Breast epithelium (tissue), 4 donors: ENCODE data around the gene TRIO. TPM values are rescaled to one million over a fixed set of nuclear protein-coding genes. Genes with fewer than 3 reads are reported as not detected.

Source experiments
- DNase-seq, 2 donors: peaks; one replicate each; pipeline ENCODE4 v3.0.0-alpha.2; 2019; ENCODE audit warnings: low spot score in 2 of 2
- H3K27ac ChIP-seq, 2 donors: fragments of 200-600 bp; sonication (generic) in 1 of 2; one replicate each; pipeline ENCODE4 v1.5.1; 2016 to 2019; ENCODE audit warnings: mild to moderate bottlenecking in 1 of 2
- H3K27me3 ChIP-seq, 2 donors: fragments of 200-600 bp; sonication (generic) in 1 of 2; one replicate each; pipeline versions ENCODE4 v1.5.1 to v1.6.0; 2017 to 2019; ENCODE audit warnings: control low read depth in 1 of 2, mild to moderate bottlenecking in 1 of 2
- H3K36me3 ChIP-seq: fragments of 200-600 bp; one replicate; pipeline ENCODE4 v1.5.1; 2019
- H3K4me1 ChIP-seq, 2 donors: fragments of 200-600 bp; sonication (generic); one replicate each; pipeline ENCODE4 v1.5.1; 2016 to 2019; ENCODE audit warnings: control low read depth in 1 of 2
- H3K4me3 ChIP-seq, 3 donors: fragments of 200-600 bp; sonication (generic); 1 replicate in 2 of 3; 2 replicates in 1 of 3; pipeline ENCODE4 v1.5.1; 2016 to 2019; ENCODE audit warnings: mild to moderate bottlenecking in 3 of 3, moderate library complexity in 2 of 3
- H3K9me3 ChIP-seq, 2 donors: fragments of 200-600 bp; sonication (generic) in 1 of 2; one replicate each; pipeline ENCODE4 v1.5.1; 2016 to 2019; ENCODE audit warnings: control low read depth in 1 of 2
- CTCF ChIP-seq, 3 donors: fragments of 450-650 bp; IDR thresholded peaks; one replicate each; pipeline ENCODE4 v1.5.1; 2016 to 2017; ENCODE audit warnings: antibody characterized with exemption in 3 of 3, mild to moderate bottlenecking in 3 of 3, moderate library complexity in 3 of 3
- POLR2A ChIP-seq: fragments of 450-650 bp; IDR thresholded peaks from one replicate; pipeline ENCODE4 v1.6.1; 2016; ENCODE audit warnings: antibody characterized with exemption, mild to moderate bottlenecking, moderate library complexity
- POLR2AphosphoS5 ChIP-seq, 3 donors: sonication (generic); formaldehyde crosslinking; IDR thresholded peaks; one replicate each; pipeline ENCODE4 v1.6.1; 2017; ENCODE audit warnings: antibody characterized with exemption in 3 of 3
- intact Hi-C: fragments of 100-400 bp; cut with DNase I; formaldehyde crosslinking; loops from one replicate; pipeline ENCODE4 v1.15.1; 2023; ENCODE audit warnings: low total_unique reads
- total RNA-seq, 3 donors: library from RNA; depleted of rRNA; stranded (reverse); fragments of >200 nt; gene quantifications; one replicate each; pipeline ENCODE4 v1.1.0, GENCODE V29; 2016

The TRIO gene
- total RNA-seq, 3 donors from 2014 or later, result 191 to 209 (median 193) TPM

- intact Hi-C loops, result no loop called here
- no peaks in the 10 kb centered on the region for H3K9me3 ChIP-seq
- H3K27ac ChIP-seq, result no peak overlapping the region
- H3K27me3 ChIP-seq, result no peaks in the 10 kb centered on the region
- no peaks in the 10 kb centered on the region for H3K4me1 ChIP-seq
- DNase-seq, result no peak
- H3K4me3 ChIP-seq, result no peak overlapping the region
- H3K36me3 ChIP-seq, result no peaks in the 10 kb centered on the region
- TF ChIP-seq POLR2A, result no peak
- no peak for TF ChIP-seq POLR2AphosphoS5 (IDR thresholded peaks at IDR 0.05)
- no peak for TF ChIP-seq CTCF (IDR thresholded peaks at IDR 0.05)
Observed at GRCh38 chr5:14123551-14123950, 19.6 kb upstream of the TRIO start.

DNA sequence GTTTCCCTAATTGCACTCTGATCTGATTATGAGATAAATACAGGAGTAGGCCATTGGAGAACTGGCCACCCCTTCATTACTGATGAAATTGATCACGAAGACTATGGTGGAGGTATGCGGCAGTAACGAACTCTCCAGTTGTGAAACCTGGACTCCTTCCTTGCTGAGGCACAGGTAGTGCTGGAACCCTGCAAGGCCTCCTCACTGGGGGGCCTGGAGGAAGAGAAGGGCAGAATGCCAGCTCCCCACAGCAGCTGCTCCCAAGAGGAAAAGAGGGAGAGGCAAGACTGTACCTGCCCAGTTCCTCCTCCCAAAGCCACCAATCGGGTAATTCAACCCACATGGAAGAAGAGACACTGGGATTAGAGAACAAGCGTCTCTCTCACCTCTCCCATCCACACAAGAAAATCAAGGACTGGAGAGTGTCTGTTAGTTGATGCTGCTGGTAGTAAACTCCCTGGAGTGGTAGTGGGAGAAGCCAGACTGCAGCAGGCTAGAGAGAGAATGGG is 19.1 kb upstream of the TRIO start:
- intact Hi-C loops, result no loop called here
- Histone ChIP-seq H3K9me3 (no peaks in the 10 kb centered on the region), H3K27me3 (no peaks in the 10 kb centered on the region), H3K4me3 (no peak overlapping the region), H3K4me1 (no peaks in the 10 kb centered on the region), H3K36me3 (no peaks in the 10 kb centered on the region), H3K27ac (no peak overlapping the region)
- DNase-seq, result no peak
- TF ChIP-seq POLR2AphosphoS5 (IDR thresholded peaks at IDR 0.05), result no peak
- no peak for TF ChIP-seq POLR2A
- TF ChIP-seq CTCF (IDR thresholded peaks at IDR 0.05), result no peak

DNA sequence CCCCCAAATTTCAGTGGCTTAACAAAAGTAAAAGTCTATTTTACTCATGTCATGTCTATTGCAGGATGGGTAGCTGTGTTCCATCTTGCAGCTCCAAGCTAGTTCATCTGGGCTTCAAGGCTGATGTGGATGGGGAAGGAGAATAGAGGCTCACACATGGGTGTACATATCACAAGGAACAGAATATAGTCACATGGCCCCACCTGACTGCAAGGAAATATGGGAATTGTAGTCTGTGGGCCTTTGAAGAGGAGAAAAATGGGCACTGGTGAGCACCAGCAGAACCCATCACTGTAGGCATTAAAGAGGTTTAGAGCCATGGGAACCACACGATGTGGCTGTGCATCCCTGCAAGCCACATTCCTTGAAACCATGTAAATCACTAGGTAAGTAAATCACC is 17.9 kb upstream of the TRIO start:
- no peak overlapping the region for H3K27ac ChIP-seq
- no peaks in the 10 kb centered on the region for H3K9me3 ChIP-seq
- H3K36me3 ChIP-seq, result no peaks in the 10 kb centered on the region
- TF ChIP-seq POLR2A, result no peak
- TF ChIP-seq POLR2AphosphoS5 (IDR thresholded peaks at IDR 0.05), result no peak
- TF ChIP-seq CTCF (IDR thresholded peaks at IDR 0.05), result no peak
- DNase-seq, result no peak
- no peak overlapping the region for H3K4me3 ChIP-seq
- intact Hi-C loops, result no loop called here
- no peaks in the 10 kb centered on the region for H3K4me1 ChIP-seq
- H3K27me3 ChIP-seq, result no peaks in the 10 kb centered on the region

GRCh38 chr5:14127587-14127986 is 15.6 kb upstream of the TRIO start:
- H3K27ac ChIP-seq, result no peak overlapping the region
- H3K4me3 ChIP-seq, result no peak overlapping the region
- no peaks in the 10 kb centered on the region for H3K36me3 ChIP-seq
- H3K4me1 ChIP-seq, result no peaks in the 10 kb centered on the region
- intact Hi-C loops, result no loop called here
- H3K9me3 ChIP-seq, result no peaks in the 10 kb centered on the region
- TF ChIP-seq POLR2AphosphoS5 (IDR thresholded peaks at IDR 0.05), result no peak
- TF ChIP-seq POLR2A, result no peak
- no peak for TF ChIP-seq CTCF (IDR thresholded peaks at IDR 0.05)
- H3K27me3 ChIP-seq, result no peaks in the 10 kb centered on the region
- no peak for DNase-seq

GRCh38 chr5:14128079-14128478 is 15.1 kb upstream of the TRIO start:
- Histone ChIP-seq H3K27ac (no peak overlapping the region), H3K36me3 (no peaks in the 10 kb centered on the region), H3K4me3 (no peak overlapping the region), H3K9me3 (no peaks in the 10 kb centered on the region), H3K27me3 (no peaks in the 10 kb centered on the region), H3K4me1 (no peaks in the 10 kb centered on the region)
- intact Hi-C loops, result no loop called here
- no peak for DNase-seq
- TF ChIP-seq POLR2AphosphoS5 (IDR thresholded peaks at IDR 0.05) (no peak), CTCF (IDR thresholded peaks at IDR 0.05) (no peak), POLR2A (no peak)
